Activated naive CD4-positive, alpha-beta T cell (primary cell): ENCODE measurements around the gene LONP2.
"Not testable (repeated sequence)": the region's sequence is repeated elsewhere in the genome, so short reads cannot be mapped to it uniquely, and the experiment has no call there.

Source experiments
- DNase-seq, 4 experiments: peaks; one replicate each; lab custom pipeline; 2025; lab: John Stamatoyannopoulos, UW

Gene LONP2

DNA sequence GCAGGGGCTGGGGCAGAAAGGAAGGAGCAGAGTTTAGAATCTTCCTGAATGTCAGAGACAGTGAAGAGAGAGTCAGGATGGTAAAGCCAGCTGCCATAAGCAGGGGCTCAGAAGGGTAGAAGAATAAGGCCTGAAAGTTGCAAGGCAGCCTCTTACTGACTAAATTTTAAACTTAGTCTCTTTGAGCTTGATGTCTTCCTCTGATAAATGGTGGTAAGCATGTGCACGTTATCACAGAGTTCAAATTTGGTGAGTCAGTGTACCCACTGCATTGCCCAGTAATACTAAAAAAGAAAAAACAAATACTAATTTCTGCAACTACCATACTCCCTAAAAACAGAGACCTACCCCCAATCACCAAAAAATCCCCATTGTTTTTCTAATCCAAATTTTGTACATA is 96.0 kb downstream of the LONP2 start:
- no peak for DNase-seq

DNA sequence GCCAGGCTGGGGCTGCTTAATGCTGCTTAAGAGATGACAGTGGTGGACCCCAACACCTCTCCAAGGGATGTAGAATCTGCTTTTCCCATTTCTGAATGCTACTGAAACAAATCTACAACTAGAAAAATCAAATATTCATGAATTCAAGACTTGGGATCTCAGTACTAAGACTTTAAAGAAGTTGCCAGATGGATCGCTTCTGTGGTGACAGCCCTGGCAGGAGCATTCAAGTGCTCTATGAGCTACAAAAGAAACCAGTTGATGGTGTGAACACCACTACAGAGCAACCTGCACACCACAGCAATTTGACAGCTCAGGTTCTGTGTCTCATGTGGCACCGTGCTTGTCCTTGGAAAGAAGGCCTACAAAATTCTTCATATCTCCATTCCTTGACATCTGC is 98.5 kb downstream of the LONP2 start:
- DNase-seq, result no peak

DNA sequence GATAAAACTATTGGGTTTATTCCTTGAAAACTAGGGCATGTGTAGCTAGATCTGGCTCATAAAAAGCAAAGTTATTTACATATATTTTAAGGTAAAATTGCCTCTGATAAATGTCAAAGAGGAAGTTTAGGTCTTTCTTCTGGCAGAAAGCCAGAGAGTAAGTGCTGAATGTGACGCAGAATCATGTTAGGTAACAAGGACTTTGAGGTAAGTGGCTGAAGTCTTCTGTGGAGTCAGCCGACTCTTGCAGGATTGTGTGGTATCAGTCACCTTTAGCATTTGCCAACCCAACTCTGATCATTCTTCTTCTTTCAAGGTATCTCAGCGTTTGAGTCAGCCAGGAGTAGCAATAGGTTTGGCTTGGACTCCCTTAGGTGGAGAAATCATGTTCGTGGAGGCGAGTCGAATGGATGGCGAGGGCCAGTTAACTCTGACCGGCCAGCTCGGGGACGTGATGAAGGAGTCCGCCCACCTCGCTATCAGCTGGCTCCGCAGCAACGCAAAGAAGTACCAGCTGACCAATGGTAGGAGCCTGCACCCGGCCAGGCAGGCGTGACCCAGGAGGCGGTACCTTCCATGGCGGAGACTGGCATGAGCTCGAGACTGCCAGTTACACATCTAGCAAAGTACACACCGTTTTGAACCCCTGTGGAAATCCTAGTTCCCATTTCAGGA is 103.2 kb downstream of the LONP2 start:
- DNase-seq, result no peak

DNA sequence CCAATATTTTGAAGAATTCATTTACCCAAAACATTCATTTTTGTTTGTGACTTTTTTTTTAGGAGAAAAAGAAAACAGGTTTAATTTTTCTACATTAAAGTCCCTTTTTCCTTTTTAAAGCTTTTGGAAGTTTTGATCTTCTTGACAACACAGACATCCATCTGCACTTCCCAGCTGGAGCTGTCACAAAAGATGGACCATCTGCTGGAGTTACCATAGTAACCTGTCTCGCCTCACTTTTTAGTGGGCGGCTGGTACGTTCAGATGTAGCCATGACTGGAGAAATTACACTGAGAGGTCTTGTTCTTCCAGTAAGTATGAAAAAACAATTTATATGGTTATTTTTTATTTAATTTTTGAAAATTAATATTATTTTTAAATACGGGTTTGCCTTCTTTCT is 103.9 kb downstream of the LONP2 start:
- no peak for DNase-seq

DNA sequence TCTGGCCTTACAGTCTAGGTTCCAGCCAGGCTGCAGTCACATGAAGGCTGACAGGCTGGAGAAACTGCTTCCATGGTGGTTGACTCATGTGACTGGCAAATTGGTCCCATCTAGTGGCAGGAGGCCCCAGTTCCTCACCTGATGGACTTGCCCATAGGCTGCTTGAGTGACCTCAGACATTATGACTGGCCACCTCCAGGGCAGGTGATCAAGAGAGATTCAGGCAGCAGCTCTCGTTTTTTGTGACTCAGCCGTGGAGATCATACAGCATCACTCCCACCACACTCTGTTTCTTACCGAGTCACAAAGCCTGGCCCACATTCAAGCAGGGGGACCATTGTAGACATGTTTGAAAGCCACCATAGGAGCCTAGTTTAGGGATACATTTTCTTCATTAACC is 106.6 kb downstream of the LONP2 start:
- DNase-seq, result no peak

GRCh38 chr16:48352648-48353390 is 108.7 kb downstream of the LONP2 start:
- DNase-seq, result no peak

GRCh38 chr16:48353565-48354163 is 109.6 kb downstream of the LONP2 start:
- DNase-seq, result peak; percentile 7 to 30 (median 18)

GRCh38 chr16:48354385-48354784 is 110.3 kb downstream of the LONP2 start:
- DNase-seq, result not testable (repeated sequence)

GRCh38 chr16:48354877-48355855 is 111.1 kb downstream of the LONP2 start:
- DNase-seq, result no peak

DNA sequence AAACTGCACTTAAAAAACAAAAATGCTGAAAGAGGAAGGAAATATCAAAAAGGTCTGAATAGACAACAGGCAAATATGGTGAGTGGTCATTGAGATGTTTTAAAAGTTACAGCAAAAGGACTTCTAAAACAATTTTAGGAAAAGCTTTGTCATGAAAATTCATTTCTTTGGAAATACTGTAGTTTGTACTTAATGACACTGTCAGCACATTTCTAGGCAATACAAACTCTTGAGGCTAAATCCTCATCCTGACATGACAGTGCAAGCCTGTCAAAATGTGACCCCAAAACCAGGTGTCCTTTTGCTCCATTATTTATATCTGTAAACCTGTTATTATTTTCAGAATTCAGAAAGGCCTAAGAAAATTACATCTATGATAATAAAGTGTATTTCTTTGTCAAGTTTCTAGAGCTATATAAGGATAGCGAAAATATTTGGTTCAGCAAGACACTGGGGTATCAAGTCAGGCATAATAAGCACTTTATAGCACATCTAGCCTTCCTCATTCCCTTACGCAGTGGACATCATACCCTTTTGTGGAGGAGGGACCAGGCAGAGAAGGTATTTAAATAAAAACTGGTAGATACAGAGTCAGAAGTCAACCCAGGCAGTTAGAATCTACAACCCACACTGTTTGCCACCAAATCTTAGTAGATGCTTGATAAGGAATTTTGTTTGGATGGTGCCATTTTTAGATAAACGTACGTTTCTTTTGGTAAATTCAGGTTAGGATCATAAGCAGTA is 112.7 kb downstream of the LONP2 start:
- no peak for DNase-seq

GRCh38 chr16:48358419-48358818 is 114.3 kb downstream of the LONP2 start:
- no peak for DNase-seq

GRCh38 chr16:48359983-48360382 is 115.9 kb downstream of the LONP2 start:
- no peak for DNase-seq

- DNase-seq, result no peak
These were observed 116.9 kb downstream of the LONP2 start for GRCh38 chr16:48361012-48361411.

DNA sequence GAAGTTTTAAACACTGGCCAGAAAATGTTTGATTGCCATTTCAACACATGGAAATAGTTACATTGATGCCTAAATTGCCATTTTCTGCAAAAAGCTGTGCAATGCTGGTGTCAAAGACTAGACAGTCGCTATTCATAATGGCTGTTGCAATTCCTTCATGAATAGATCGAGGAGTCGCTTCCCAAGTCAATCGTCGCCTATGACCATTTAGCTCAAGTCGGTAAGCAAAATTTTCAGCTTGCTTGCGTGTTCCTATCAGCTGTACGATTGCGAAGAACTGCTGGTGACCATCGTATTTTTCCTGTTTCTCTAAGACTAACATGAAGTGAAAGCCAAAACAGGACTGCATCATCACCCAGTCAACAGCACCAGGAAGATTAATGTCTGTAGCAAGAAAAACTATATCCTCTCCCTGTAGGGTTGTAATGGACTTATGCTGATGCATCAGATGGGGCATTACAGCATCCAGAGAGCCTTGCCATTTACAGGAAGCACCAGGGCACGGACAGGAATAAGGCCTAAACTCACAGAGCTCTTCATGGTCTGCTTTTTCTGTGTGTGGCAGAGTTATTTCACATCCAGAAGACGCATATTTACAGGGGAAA is 117.5 kb downstream of the LONP2 start:
- no peak for DNase-seq

DNA sequence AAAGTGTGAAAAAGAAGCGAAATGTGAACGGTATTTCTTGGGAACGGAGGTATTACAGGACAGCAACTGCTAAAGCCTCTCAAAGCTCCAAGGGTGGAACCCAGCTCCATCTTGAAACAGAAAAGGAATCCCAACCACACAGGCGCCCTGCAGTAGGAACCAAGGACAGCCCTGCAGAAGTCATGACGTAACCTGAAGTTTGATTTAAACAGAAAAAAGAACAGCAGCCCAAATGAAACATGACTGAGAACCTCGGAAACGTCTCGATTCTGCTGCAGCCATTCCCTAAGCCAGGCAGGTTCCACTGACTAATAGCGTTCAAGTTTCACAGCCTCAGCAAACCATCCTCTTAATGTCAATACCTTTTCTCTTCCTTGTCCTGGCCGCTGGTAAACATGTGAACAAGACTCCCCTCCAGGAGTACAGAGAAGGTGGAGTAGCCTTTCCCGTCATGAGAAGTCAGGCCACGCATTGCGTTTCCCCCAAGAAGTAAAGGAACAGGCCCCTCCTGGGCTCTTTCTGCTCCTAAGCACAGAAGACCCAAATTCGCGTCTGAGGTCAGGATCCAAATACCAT is 121.0 kb downstream of the LONP2 start:
- no peak for DNase-seq

GRCh38 chr16:48365601-48366164 is 121.6 kb downstream of the LONP2 start:
- DNase-seq, result peak in 3 of 4 experiments; percentile 29 to 66 (median 42)

- DNase-seq, result peak in 1 of 4 experiments; percentile 22
These were observed 122.3 kb downstream of the LONP2 start for GRCh38 chr16:48366165-48367093.

DNA sequence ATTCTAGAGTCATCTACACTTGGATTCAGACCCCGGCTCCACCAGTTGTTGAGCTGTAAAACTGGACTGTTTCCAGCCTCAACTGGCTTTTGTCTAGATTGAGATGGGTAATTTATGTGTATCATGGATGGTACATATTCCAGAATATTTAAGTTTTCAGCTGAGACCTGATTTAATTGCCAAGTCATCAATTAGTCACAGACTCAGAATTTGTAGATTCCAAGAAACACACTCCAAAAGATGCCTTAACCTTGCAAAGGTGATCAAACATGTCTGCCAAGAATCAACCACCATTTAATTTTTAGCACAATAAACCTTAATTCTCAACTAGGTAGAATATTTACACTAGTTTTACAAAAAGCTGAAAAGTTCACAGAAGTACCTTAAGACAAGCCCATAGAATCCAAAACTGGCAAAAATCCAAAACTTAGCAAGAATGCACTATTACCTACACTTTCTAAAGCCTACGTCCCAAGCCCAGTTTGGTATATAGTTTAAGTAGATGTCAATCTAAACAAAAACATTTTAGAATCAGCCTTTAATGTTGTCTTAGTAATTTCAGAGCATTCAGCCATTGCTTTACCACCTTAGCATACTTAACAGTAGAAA is 123.4 kb downstream of the LONP2 start:
- no peak for DNase-seq

GRCh38 chr16:48369765-48370164 is 125.7 kb downstream of the LONP2 start:
- no peak for DNase-seq
